NK-92 (cell line): Measurements from ENCODE around the gene SH3TC1.

ENCODE experiments used
- DNase-seq: peaks from one replicate; lab custom pipeline; 2025; ENCODE audit not compliant: unreplicated experiment; lab: John Stamatoyannopoulos, UW

The SH3TC1 gene

DNA sequence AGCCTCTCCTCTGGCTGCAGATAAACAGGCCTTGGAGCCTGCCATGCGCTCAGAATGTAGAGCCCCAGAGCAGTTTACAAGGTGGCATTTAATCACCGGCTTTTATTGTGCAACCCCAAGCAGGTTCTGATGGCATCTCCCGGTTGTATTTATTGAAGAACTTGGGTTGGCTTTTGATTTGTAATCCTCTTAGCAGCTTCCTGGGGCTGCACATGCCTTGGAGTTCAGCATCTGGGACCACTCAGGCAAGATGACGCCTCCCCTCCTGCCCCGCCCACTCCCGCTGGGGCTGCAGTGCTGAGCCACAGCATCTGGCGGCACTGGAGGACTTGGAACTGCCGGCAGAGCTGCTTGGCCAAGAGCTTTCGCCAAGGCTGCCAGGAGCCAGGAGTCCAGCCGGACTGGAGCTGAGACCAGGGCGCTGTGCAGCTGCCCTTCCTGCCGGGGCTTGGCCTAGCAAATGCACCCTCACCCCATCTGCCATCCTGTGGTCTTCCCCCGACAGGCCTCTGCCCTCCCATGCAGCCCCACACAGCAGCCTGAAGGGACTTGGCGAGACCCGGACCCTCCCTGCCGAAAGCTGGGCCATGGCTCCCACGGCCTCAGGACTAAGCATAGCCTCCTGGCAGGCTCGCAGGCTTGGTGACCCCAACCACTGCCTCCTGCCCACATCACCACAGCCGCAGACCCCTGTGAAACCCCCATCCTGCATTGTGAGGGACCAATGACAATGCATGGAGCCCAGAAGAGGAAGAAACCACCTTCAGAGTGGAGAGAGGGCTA is 75.9 kb downstream of the SH3TC1 start:
- DNase-seq: no peak

DNA sequence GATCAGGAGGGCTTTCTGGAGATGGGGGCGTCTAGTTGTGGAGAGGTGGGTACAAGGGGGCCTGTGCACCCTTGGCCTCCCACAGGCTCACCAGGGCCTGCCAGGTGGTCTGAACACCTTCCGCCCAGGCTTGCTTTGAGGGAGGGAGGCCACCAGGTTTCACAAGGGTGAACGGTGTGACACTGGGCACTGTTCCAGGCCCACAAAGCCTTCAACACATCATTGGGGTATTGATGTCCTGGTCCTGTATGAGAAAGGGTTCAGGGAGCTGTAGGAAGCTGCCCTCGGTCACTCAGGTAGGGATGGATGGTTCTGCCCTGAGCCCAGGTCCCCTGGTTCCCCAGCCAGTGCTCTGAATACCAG is 76.4 kb downstream of the SH3TC1 start:
- no peak for DNase-seq

GRCh38 chr4:8276358-8277240 is 77.5 kb downstream of the SH3TC1 start:
- no peak for DNase-seq

GRCh38 chr4:8277356-8278008 is 78.4 kb downstream of the SH3TC1 start:
- no peak for DNase-seq

DNA sequence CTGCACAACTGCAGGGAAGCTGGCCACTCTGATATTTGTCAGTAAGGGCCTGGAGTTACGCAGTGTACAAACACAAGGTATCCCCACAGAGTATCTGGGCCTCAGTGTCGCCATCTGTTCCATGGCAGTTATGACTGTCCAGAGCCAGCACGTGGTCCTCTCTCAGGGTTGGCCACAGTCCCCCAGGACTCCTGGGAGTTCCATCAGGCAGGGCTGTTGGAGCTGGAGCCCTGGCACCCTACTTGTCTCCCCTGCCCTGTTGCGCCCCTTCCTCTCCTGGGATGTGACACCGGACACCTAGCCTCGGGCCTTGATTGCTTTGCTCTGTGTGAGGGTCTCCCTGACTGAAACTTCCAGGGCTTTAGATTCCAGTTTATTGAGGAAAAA is 78.9 kb downstream of the SH3TC1 start:
- DNase-seq: no peak

DNA sequence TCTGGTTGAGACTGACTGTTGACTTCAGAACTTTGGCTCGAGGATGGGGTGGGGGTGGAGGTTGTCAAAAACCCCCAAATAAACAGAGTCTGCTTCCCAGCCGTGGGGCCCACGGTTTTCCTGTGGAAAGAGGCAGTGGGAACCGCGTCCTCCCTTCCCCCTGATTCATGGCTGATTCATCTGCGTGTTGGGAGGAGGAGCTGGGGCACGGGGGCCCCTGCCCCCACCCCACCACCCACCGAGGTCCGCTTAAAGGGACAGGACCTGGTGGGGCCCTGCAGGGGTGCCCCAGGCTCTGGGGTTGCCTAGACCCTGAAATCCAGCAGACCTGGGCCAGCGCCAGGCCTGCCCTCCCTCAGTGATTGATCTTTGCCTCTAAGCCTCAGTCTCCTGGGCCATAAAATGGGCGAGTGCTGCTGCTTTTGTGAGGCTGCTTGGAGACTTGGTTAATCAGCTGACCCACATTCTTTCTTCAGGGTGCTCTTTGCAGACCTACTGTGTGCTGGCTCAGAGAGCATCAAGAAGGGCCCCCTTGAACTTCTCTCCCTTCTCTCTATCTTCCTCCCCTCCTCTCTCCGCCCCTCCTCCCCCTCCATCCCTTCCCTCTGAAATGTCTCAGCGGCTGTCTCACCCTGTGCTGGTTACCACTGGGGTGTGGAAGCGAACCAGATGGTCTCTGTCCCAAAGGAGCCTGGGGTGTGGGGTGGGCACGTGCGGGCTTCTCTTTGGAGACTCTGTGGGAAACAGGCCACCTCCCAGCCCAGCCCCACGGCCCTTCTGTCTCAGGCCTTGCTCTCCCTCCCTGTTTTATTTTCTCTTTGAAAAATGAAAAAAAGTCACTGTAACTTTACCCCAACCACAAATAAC is 79.6 kb downstream of the SH3TC1 start:
- DNase-seq: no peak

- DNase-seq: no peak
Measured at GRCh38 chr4:8279321-8280157, 80.4 kb downstream of the SH3TC1 start.

GRCh38 chr4:8280158-8280875 is 81.2 kb downstream of the SH3TC1 start:
- DNase-seq: no peak

GRCh38 chr4:8280876-8281440 is 81.9 kb downstream of the SH3TC1 start:
- DNase-seq: no peak

- no peak for DNase-seq
Measured at GRCh38 chr4:8281519-8282133, 82.5 kb downstream of the SH3TC1 start.

- DNase-seq: no peak
Measured at GRCh38 chr4:8282134-8282641, 83.1 kb downstream of the SH3TC1 start.

DNA sequence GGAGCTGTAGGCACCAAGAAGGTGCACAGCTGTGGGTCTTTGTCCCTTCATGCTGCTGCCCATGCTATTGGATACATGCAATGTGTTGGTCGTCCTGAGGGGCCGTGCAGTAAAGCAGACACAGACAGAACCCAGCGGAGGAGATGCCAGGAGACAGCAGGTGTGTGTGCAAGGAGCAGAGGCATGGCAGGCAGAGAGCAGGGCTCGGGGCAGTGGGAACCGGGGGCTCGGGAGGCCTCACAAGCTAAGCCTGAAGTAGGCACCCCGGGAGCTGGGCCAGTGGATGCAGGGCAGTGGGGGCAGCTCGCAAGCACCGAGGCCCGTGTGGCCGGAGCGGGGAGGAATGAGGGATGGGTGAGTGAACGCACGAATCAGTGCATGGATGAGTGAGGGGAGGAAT is 83.7 kb downstream of the SH3TC1 start:
- DNase-seq: no peak

DNA sequence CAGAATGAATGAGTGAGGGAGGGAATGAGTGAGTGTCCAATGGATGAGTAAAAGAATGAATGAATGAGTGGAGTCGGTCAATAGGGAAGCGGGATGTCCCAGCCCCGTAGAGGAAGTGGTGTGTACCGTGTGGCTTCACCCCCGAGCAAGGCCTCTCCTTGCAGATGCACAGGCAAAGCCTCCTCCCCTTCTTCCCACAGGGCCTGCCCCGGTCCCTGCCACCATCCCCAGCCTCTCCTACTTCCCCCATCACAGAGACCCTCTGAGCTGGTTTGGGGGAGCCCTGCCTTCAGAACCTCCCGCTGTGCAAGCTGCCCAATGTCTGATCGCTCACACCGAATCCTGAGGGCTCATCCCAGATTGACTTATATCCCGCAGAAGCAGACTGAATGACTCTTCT is 84.1 kb downstream of the SH3TC1 start:
- DNase-seq: no peak

DNA sequence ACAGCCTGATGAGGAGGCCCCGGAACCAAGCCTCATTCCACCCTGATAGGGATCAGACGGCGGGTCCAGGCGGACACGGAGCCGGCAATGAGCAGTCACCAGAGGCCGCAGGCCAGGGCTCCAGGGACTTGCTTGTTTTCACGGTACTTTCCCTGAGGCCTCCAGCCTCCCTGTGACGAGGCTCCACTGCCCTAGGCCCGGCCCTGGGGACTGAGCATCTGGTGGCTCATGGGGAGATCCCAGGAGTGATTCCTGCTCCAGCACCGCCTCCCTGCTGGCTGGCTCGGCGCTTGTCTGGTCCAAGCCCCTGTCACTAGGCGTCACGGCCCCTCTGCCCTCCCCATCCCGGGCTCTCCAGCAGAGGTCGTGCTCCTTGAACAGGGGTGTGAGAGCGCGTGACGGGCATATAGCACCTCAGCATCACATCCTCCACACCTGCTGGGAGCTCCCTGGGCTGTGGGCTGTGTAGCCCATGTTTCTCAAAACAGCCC is 84.6 kb downstream of the SH3TC1 start:
- DNase-seq: no peak

DNA sequence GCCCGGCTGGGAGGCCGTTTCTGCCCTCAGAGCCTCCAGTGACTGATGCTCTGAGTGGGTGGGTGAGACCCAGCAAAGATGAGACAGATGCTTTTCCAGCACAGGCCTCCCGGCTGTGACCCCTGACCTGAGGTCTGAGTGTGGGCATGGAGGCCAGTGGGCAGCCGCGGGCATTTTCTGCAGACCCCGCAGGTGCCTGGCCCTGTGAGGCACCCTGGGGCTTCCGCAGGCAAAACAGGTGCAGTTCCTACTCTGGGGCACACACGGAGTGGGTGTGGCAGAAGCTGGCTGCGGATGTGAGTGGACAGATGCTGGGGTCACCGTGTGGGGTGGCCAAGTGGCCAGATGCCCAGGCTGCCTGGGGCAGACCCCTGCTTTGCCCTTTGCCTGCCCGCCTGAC is 85.3 kb downstream of the SH3TC1 start:
- DNase-seq: no peak

- no peak for DNase-seq
Measured at GRCh38 chr4:8285143-8285975, 86.3 kb downstream of the SH3TC1 start.

DNA sequence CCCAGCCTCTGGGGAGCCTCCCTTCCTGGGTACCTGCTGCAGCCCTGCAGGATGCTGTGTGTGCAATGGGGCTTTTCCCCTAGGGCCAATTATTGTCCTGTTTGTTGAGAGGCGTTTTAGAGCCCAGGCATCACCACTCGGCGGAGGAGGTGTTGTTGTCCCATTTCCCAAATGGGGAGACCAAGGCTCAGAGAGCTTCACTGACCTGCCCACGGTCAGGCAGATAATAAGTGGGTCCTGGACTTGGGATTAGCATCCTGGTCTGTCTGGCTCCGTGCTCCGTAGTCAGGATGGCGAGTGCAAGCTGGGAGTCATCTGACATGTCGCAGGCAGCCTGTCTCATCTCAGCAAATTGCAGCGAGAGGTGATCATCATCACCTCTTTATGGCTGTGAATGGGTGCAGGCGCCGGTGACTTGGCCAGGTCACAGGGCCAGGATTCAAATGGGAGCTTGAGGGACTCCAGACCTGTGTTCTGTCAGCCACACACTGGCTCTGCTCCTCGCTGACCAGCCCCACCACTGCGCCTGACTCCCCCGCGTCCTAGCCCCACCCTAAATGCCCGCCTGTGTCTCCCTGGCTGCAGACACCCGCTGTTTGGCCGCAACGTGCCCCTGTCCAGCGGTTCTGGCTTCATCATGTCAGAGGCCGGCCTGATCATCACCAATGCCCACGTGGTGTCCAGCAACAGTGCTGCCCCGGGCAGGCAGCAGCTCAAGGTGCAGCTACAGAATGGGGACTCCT is 87.1 kb downstream of the SH3TC1 start:
- DNase-seq: no peak
